Renal cortical epithelial cell (primary cell): ENCODE data around the gene SMYD3. TPM values are rescaled to one million over a fixed set of nuclear protein-coding genes. Genes with fewer than 3 reads are reported as not detected.
A peak's percentile ranks its signal among the peaks of the same experiment; 100 is the strongest.

Experiments
- DNase-seq: peaks from one replicate; pipeline ENCODE4 v3.0.0-alpha.2; 2011; ENCODE audit warnings: low read depth
- total RNA-seq: library from RNA; depleted of rRNA; stranded (reverse); fragments of >200 nt; gene quantifications from 2 replicates; pipeline ENCODE4 v1.2.3, GENCODE V29; 2014

The SMYD3 gene
- total RNA-seq, result 24.8 and 29.5 TPM in 2 replicates

- DNase-seq, result peak; percentile 36
These were observed at the start of gene SMYD3 for GRCh38 chr1:246506674-246507481. SMYD3 (minus strand) TSS chr1:246507279.

- no peak for DNase-seq
These were observed 47.1 kb upstream of the SMYD3 start for GRCh38 chr1:246554201-246554600.

GRCh38 chr1:246552110-246552509, 45.0 kb upstream of the SMYD3 start:
- DNase-seq, result no peak

- DNase-seq, result no peak
These were observed 43.3 kb upstream of the SMYD3 start for GRCh38 chr1:246550402-246550801.

GRCh38 chr1:246549665-246550064, 42.6 kb upstream of the SMYD3 start:
- DNase-seq, result no peak

GRCh38 chr1:246544001-246544400, 36.9 kb upstream of the SMYD3 start:
- DNase-seq, result no peak

- no peak for DNase-seq
These were observed 33.8 kb upstream of the SMYD3 start for GRCh38 chr1:246540738-246541491.

- no peak for DNase-seq
These were observed 30.8 kb upstream of the SMYD3 start for GRCh38 chr1:246537887-246538286.

GRCh38 chr1:246537441-246537840, 30.4 kb upstream of the SMYD3 start:
- DNase-seq, result no peak

GRCh38 chr1:246534114-246534513, 27.0 kb upstream of the SMYD3 start:
- DNase-seq, result no peak

- DNase-seq, result no peak
These were observed 26.4 kb upstream of the SMYD3 start for GRCh38 chr1:246533371-246533905.

- no peak for DNase-seq
These were observed 25.4 kb upstream of the SMYD3 start for GRCh38 chr1:246532519-246532918.

- no peak for DNase-seq
These were observed 23.4 kb upstream of the SMYD3 start for GRCh38 chr1:246530482-246530881.

GRCh38 chr1:246528933-246529731, 22.1 kb upstream of the SMYD3 start:
- DNase-seq, result peak; percentile 6

GRCh38 chr1:246527402-246528088, 20.5 kb upstream of the SMYD3 start:
- no peak for DNase-seq

GRCh38 chr1:246526915-246527314, 19.8 kb upstream of the SMYD3 start:
- no peak for DNase-seq

GRCh38 chr1:246526380-246526779, 19.3 kb upstream of the SMYD3 start:
- no peak for DNase-seq

- no peak for DNase-seq
These were observed 12.4 kb upstream of the SMYD3 start for GRCh38 chr1:246519514-246519913.

GRCh38 chr1:246518456-246519205, 11.6 kb upstream of the SMYD3 start:
- no peak for DNase-seq

- no peak for DNase-seq
These were observed 10.3 kb upstream of the SMYD3 start for GRCh38 chr1:246517391-246517790.

GRCh38 chr1:246516126-246516525, 9.0 kb upstream of the SMYD3 start:
- no peak for DNase-seq
